Measurements from ENCODE around the gene ZC3HAV1L. TPM values are rescaled to one million over a fixed set of nuclear protein-coding genes. Genes with fewer than 3 reads are reported as not detected.
A peak's percentile ranks its signal among the peaks of the same experiment; 100 is the strongest.

ZC3HAV1L gene
- total RNA-seq, 1 experiment from 2014 or later = 11.8 TPM

- DNase-seq (ENCODE audit: low read depth, low spot score) (peak; percentile 54), ATAC-seq (peak; percentile 96)
- RAD21 ChIA-PET (ENCODE audit: low non-redundant PET in 1 of 2, low total read pairs in 2 of 2, uncharacterized antibody in 2 of 2, unreplicated experiment in 2 of 2) = no interaction called here
- POLR2A ChIA-PET = no interaction called here
- no peak overlapping the region for H3K4me3 ChIP-seq (replicated peaks in 1 of 2; ENCODE audit: low read depth in 1 of 2, low read length in 2 of 2)
- no peaks in the 10 kb centered on the region for H3K9me3 ChIP-seq (ENCODE audit: control insufficient read depth in 1 of 2, insufficient read depth in 1 of 2, low read depth in 1 of 2, low read length in 2 of 2)
- peak; percentile 82 for TF ChIP-seq RAD21 (IDR thresholded peaks at IDR 0.05; ENCODE audit: low read depth)
- TF ChIP-seq CTCF (IDR thresholded peaks at IDR 0.05 in 2 of 3, conservative IDR thresholded peaks at IDR 0.05 in 1 of 3; ENCODE audit: borderline replicate concordance in 1 of 3, insufficient read depth in 1 of 3, low read depth in 2 of 3, low read length in 2 of 3) = peak; percentile 64 to 71 (median 69)
- TF ChIP-seq SIN3A (IDR thresholded peaks at IDR 0.05; ENCODE audit: low read depth) = no peak
- no TSS peak for BruUV-seq (replicated peaks)
- no peak overlapping the region for H2AFZ ChIP-seq (ENCODE audit: low read depth, low read length, poor library complexity, severe bottlenecking)
- no peaks in the 10 kb centered on the region for H4K20me1 ChIP-seq (ENCODE audit: insufficient read depth)
- no peaks in the 10 kb centered on the region for H3K27me3 ChIP-seq (ENCODE audit: insufficient read depth, low read length)
- H3K36me3 ChIP-seq (ENCODE audit: control insufficient read depth in 1 of 2, insufficient read depth in 2 of 2, low read length in 2 of 2) = peaks cover 8 to 15% of the 10 kb centered on the region in 2 experiments; a peak in 3 of 4 replicates
- intact Hi-C loops (cut with micrococcal nuclease) = loop anchor here (1.0 kb wide), 1 partner anchor 58 kb away; no protein-coding TSS in a partner anchor
- no peak overlapping the region for H3K27ac ChIP-seq (ENCODE audit: low read depth, low read length)
- H3K4me2 ChIP-seq (ENCODE audit: low read length) = no peak overlapping the region
- CTCF ChIA-PET = interaction anchor here (0.6 to 2.7 kb wide), 11 partner anchors 8 to 304 kb away, joined by 3 to 21 read pairs (median 3); no protein-coding TSS in a partner anchor
- H3K79me2 ChIP-seq (ENCODE audit: insufficient read depth, low read length) = no peaks in the 10 kb centered on the region
- no peaks in the 10 kb centered on the region for H3K4me1 ChIP-seq (ENCODE audit: control insufficient read depth in 1 of 2, insufficient read depth in 2 of 2, low read length in 2 of 2)
- no peaks in the 10 kb centered on the region for H3K9me2 ChIP-seq (ENCODE audit: insufficient read depth)
- no peak overlapping the region for H3K9ac ChIP-seq (ENCODE audit: low read length)
These were observed 18.8 kb downstream of the ZC3HAV1L start for GRCh38 chr7:139016931-139017511.

GRCh38 chr7:139011373-139011772, 24.5 kb downstream of the ZC3HAV1L start:
- Histone ChIP-seq H3K4me2 (ENCODE audit: low read length) (no peak overlapping the region), H3K9me3 (ENCODE audit: control insufficient read depth in 1 of 2, insufficient read depth in 1 of 2, low read depth in 1 of 2, low read length in 2 of 2) (no peaks in the 10 kb centered on the region), H3K9ac (ENCODE audit: low read length) (no peak overlapping the region), H4K20me1 (ENCODE audit: insufficient read depth) (no peaks in the 10 kb centered on the region), H3K27ac (ENCODE audit: low read depth, low read length) (no peak overlapping the region), H3K4me1 (ENCODE audit: control insufficient read depth in 1 of 2, insufficient read depth in 2 of 2, low read length in 2 of 2) (no peaks in the 10 kb centered on the region), H3K79me2 (ENCODE audit: insufficient read depth, low read length) (no peaks in the 10 kb centered on the region), H3K36me3 (ENCODE audit: control insufficient read depth in 1 of 2, insufficient read depth in 2 of 2, low read length in 2 of 2) (no peaks in the 10 kb centered on the region), H3K27me3 (ENCODE audit: insufficient read depth, low read length) (no peaks in the 10 kb centered on the region), H2AFZ (ENCODE audit: low read depth, low read length, poor library complexity, severe bottlenecking) (no peak overlapping the region), H3K4me3 (replicated peaks in 1 of 2; ENCODE audit: low read depth in 1 of 2, low read length in 2 of 2) (no peak overlapping the region), H3K9me2 (ENCODE audit: insufficient read depth) (0 out of 2 replicates have a peak, but pooled peaks cover 2% of the 10 kb centered on the region)
- no peak for TF ChIP-seq ZBTB33 (IDR thresholded peaks at IDR 0.05; ENCODE audit: extremely low read depth, insufficient replicate concordance, low read length)
- TF ChIP-seq SIN3A (IDR thresholded peaks at IDR 0.05; ENCODE audit: low read depth) = no peak
- no peak for TF ChIP-seq EZH2phosphoT487 (IDR thresholded peaks at IDR 0.05; ENCODE audit: borderline replicate concordance)
- TF ChIP-seq FOSL1 (IDR thresholded peaks at IDR 0.05; ENCODE audit: low read depth) = no peak
- no peak for TF ChIP-seq SP1 (IDR thresholded peaks at IDR 0.05; ENCODE audit: low read depth)
- TF ChIP-seq RAD21 (IDR thresholded peaks at IDR 0.05; ENCODE audit: low read depth) = no peak
- TF ChIP-seq POLR2A (IDR thresholded peaks at IDR 0.05; ENCODE audit: borderline replicate concordance, extremely low read depth, insufficient read depth, insufficient read length) = no peak
- TF ChIP-seq CBX3 (IDR thresholded peaks at IDR 0.05; ENCODE audit: low read depth) = no peak
- intact Hi-C loops (cut with micrococcal nuclease) = no loop called here
- DNase-seq (ENCODE audit: low read depth, low spot score) (no peak), ATAC-seq (no peak)
- no TSS peak for BruUV-seq (replicated peaks)
- ChIA-PET POLR2A (no interaction called here), CTCF (interaction anchor here (0.7 kb wide), 1 partner anchor 17 kb away, joined by 3 read pairs; no protein-coding TSS in a partner anchor), RAD21 (ENCODE audit: low non-redundant PET in 1 of 2, low total read pairs in 2 of 2, uncharacterized antibody in 2 of 2, unreplicated experiment in 2 of 2) (no interaction called here)
